ENCODE data around the gene IL1RAP.
"Not testable (repeated sequence)": the region's sequence is repeated elsewhere in the genome, so short reads cannot be mapped to it uniquely, and the experiment has no call there.

IL1RAP gene

GRCh38 chr3:190513409-190514370, at the start of gene IL1RAP:
IL1RAP (plus strand) TSS chr3:190514085; CDS start chr3:190564290, 50,205 bp downstream.
- peak; percentile 62 to 80 (median 73) for DNase-seq (ENCODE audit: low read depth in 4 of 4, low spot score in 1 of 4)

GRCh38 chr3:190467922-190468321, 46.0 kb upstream of the IL1RAP start:
- no peak for DNase-seq (ENCODE audit: low read depth in 4 of 4, low spot score in 1 of 4)

GRCh38 chr3:190473261-190473660, 40.6 kb upstream of the IL1RAP start:
- DNase-seq (ENCODE audit: low read depth in 4 of 4, low spot score in 1 of 4): not testable (repeated sequence)

- no peak for DNase-seq (ENCODE audit: low read depth in 4 of 4, low spot score in 1 of 4)
Observed at GRCh38 chr3:190481779-190482178, 32.1 kb upstream of the IL1RAP start.

- no peak for DNase-seq (ENCODE audit: low read depth in 4 of 4, low spot score in 1 of 4)
Observed at GRCh38 chr3:190485830-190486532, 27.9 kb upstream of the IL1RAP start.

- no peak for DNase-seq (ENCODE audit: low read depth in 4 of 4, low spot score in 1 of 4)
Observed at GRCh38 chr3:190486533-190486864, 27.4 kb upstream of the IL1RAP start.

GRCh38 chr3:190486908-190487607, 26.8 kb upstream of the IL1RAP start:
- no peak for DNase-seq (ENCODE audit: low read depth in 4 of 4, low spot score in 1 of 4)

- no peak for DNase-seq (ENCODE audit: low read depth in 4 of 4, low spot score in 1 of 4)
Observed at GRCh38 chr3:190491533-190492054, 22.3 kb upstream of the IL1RAP start.

- no peak for DNase-seq (ENCODE audit: low read depth in 4 of 4, low spot score in 1 of 4)
Observed at GRCh38 chr3:190492129-190492528, 21.8 kb upstream of the IL1RAP start.

GRCh38 chr3:190492966-190493365, 20.9 kb upstream of the IL1RAP start:
- no peak for DNase-seq (ENCODE audit: low read depth in 4 of 4, low spot score in 1 of 4)

GRCh38 chr3:190494907-190495306, 19.0 kb upstream of the IL1RAP start:
- DNase-seq (ENCODE audit: low read depth in 4 of 4, low spot score in 1 of 4): no peak

- DNase-seq (ENCODE audit: low read depth in 4 of 4, low spot score in 1 of 4): no peak
Observed at GRCh38 chr3:190495354-190495753, 18.5 kb upstream of the IL1RAP start.

GRCh38 chr3:190495796-190496195, 18.1 kb upstream of the IL1RAP start:
- DNase-seq (ENCODE audit: low read depth in 4 of 4, low spot score in 1 of 4): no peak

GRCh38 chr3:190496859-190497258, 17.0 kb upstream of the IL1RAP start:
- no peak for DNase-seq (ENCODE audit: low read depth in 4 of 4, low spot score in 1 of 4)

- DNase-seq (ENCODE audit: low read depth in 4 of 4, low spot score in 1 of 4): no peak
Observed at GRCh38 chr3:190497811-190498210, 16.1 kb upstream of the IL1RAP start.

- DNase-seq (ENCODE audit: low read depth in 4 of 4, low spot score in 1 of 4): no peak
Observed at GRCh38 chr3:190498293-190498692, 15.6 kb upstream of the IL1RAP start.

- no peak for DNase-seq (ENCODE audit: low read depth in 4 of 4, low spot score in 1 of 4)
Observed at GRCh38 chr3:190499122-190499521, 14.8 kb upstream of the IL1RAP start.

- no peak for DNase-seq (ENCODE audit: low read depth in 4 of 4, low spot score in 1 of 4)
Observed at GRCh38 chr3:190502946-190503345, 10.9 kb upstream of the IL1RAP start.

- DNase-seq (ENCODE audit: low read depth in 4 of 4, low spot score in 1 of 4): no peak
Observed at GRCh38 chr3:190504354-190505125, 9.3 kb upstream of the IL1RAP start.

- DNase-seq (ENCODE audit: low read depth in 4 of 4, low spot score in 1 of 4): no peak
Observed at GRCh38 chr3:190505381-190506003, 8.4 kb upstream of the IL1RAP start.
